GM12878 (cell line): ENCODE results near the gene HOXB6.

Source experiments
- BCL3 ChIP-seq: IDR thresholded peaks from 2 replicates; pipeline ENCODE4 v1.6.1; 2011; ENCODE audit warnings: borderline replicate concordance, low read depth, mild to moderate bottlenecking, moderate library complexity, low read length; ENCODE audit not compliant: insufficient read depth, poor library complexity, severe bottlenecking
- BHLHE40 ChIP-seq, 2 experiments: fragments of 450-650 bp in 1 of 2; IDR thresholded peaks; 2 replicates each; pipeline ENCODE4 v1.6.1; 2011 to 2017; ENCODE audit warnings: low read depth in 2 of 2, borderline replicate concordance in 1 of 2, improper control_type of control experiment in 1 of 2, low read length in 1 of 2, mild to moderate bottlenecking in 1 of 2
- CBFB ChIP-seq: IDR thresholded peaks from 2 replicates; pipeline ENCODE4 v1.6.1; 2016; ENCODE audit warnings: antibody characterized with exemption, low read depth
- CTCF ChIP-seq, 3 experiments: IDR thresholded peaks in 2 of 3; conservative IDR thresholded peaks in 1 of 3; 2 replicates each; pipeline ENCODE4 v1.5.1; 2011; ENCODE audit warnings: low read depth in 3 of 3, low read length in 3 of 3, mild to moderate bottlenecking in 3 of 3, control low read depth in 2 of 3, moderate library complexity in 2 of 3, inconsistent platforms in 1 of 3, mixed read lengths in 1 of 3; ENCODE audit not compliant: control insufficient read depth in 2 of 3, insufficient read depth in 1 of 3; ENCODE audit errors: extremely low read depth in 1 of 3
- EED ChIP-seq: sonication (generic); IDR thresholded peaks from 2 replicates; pipeline ENCODE4 v1.6.1; 2016; ENCODE audit warnings: antibody characterized with exemption, low read depth
- EP300 ChIP-seq, 2 experiments: fragments of 150-350 bp in 1 of 2; IDR thresholded peaks; 2 replicates each; pipeline ENCODE4 v1.6.1; 2011 to 2012; ENCODE audit warnings: low read depth in 2 of 2, low read length in 2 of 2, borderline replicate concordance in 1 of 2, improper control_type of control experiment in 1 of 2, inconsistent platforms in 1 of 2; ENCODE audit not compliant: control insufficient read depth in 1 of 2
- EZH2 ChIP-seq: IDR thresholded peaks from 2 replicates; pipeline ENCODE4 v1.6.1; 2012; ENCODE audit warnings: low read depth, mild to moderate bottlenecking, control low read depth, inconsistent platforms, low read length, borderline replicate concordance; ENCODE audit not compliant: control insufficient read depth
- POLR2A ChIP-seq: IDR thresholded peaks from 2 replicates; pipeline ENCODE4 v1.6.1; 2011; ENCODE audit warnings: low read depth, mild to moderate bottlenecking, low read length
- POLR2AphosphoS5 ChIP-seq: IDR thresholded peaks from 2 replicates; pipeline ENCODE4 v1.6.1; 2011; ENCODE audit warnings: mild to moderate bottlenecking, low read length, inconsistent platforms
- RUNX3 ChIP-seq: IDR thresholded peaks from 2 replicates; pipeline ENCODE4 v1.6.1; 2012; ENCODE audit warnings: low read length, inconsistent platforms
- USF1 ChIP-seq: IDR thresholded peaks from 2 replicates; pipeline ENCODE4 v1.6.1; 2011; ENCODE audit warnings: borderline replicate concordance, low read depth, mild to moderate bottlenecking, moderate library complexity, mixed read lengths, low read length; ENCODE audit not compliant: insufficient read depth; ENCODE audit errors: extremely low read length
- USF2 ChIP-seq: IDR thresholded peaks from 2 replicates; pipeline ENCODE4 v1.6.1; 2011; ENCODE audit warnings: low read depth, low read length, improper control_type of control experiment, borderline replicate concordance
- YY1 ChIP-seq: IDR thresholded peaks from 2 replicates; pipeline ENCODE4 v1.6.1; 2011; ENCODE audit warnings: low read depth, mild to moderate bottlenecking, low read length
- ZNF384 ChIP-seq: IDR thresholded peaks from 2 replicates; pipeline ENCODE4 v1.6.1; 2012; ENCODE audit warnings: low read depth, mild to moderate bottlenecking, low read length, improper control_type of control experiment, borderline replicate concordance

- no peak for TF ChIP-seq CTCF (IDR thresholded peaks at IDR 0.05 in 2 of 3, conservative IDR thresholded peaks at IDR 0.05 in 1 of 3; ENCODE audit: control insufficient read depth in 2 of 3, extremely low read depth in 1 of 3, insufficient read depth in 1 of 3, low read depth in 3 of 3, low read length in 3 of 3)
- no peak for TF ChIP-seq EED
- TF ChIP-seq EP300 (IDR thresholded peaks at IDR 0.05; ENCODE audit: borderline replicate concordance in 1 of 2, control insufficient read depth in 1 of 2, low read depth in 2 of 2, low read length in 2 of 2): no peak
- no peak for TF ChIP-seq EZH2
- TF ChIP-seq USF2: no peak
- no peak for TF ChIP-seq USF1
- TF ChIP-seq RUNX3: no peak
- TF ChIP-seq ZNF384: no peak
- TF ChIP-seq BCL3: no peak
- TF ChIP-seq YY1: no peak
- no peak for TF ChIP-seq BHLHE40 (IDR thresholded peaks at IDR 0.05; ENCODE audit: borderline replicate concordance in 1 of 2, low read depth in 2 of 2, low read length in 1 of 2)
- no peak for TF ChIP-seq POLR2AphosphoS5
- TF ChIP-seq POLR2A: no peak
- TF ChIP-seq CBFB: no peak
Observed at GRCh38 chr17:48550502-48551213, 54.1 kb downstream of the HOXB6 start.
